Neural progenitor cell (in vitro differentiated cells): Measurements from ENCODE around the gene RNF32. TPM values are rescaled to one million over a fixed set of nuclear protein-coding genes. Genes with fewer than 3 reads are reported as not detected.

Experiments used
- DNase-seq: peaks from one replicate; pipeline ENCODE4 v3.0.0-alpha.2; 2016; ENCODE audit warnings: low spot score
- H2AFZ ChIP-seq: fragments of 200-600 bp; sonication (generic); replicated peaks from 2 replicates; pipeline ENCODE4 v1.6.1; 2016; ENCODE audit warnings: antibody characterized with exemption
- H3F3A ChIP-seq: fragments of 200-600 bp; sonication (generic); 2 replicates; pipeline ENCODE4 v1.6.1; 2016; ENCODE audit warnings: antibody characterized with exemption, low read depth
- H3K27ac ChIP-seq: fragments of 200-600 bp; sonication (generic); 2 replicates; pipeline ENCODE4 v1.5.1; 2016; ENCODE audit warnings: mild to moderate bottlenecking
- H3K27me3 ChIP-seq: fragments of 200-600 bp; sonication (generic); 2 replicates; pipeline ENCODE4 v1.6.1; 2016; ENCODE audit warnings: mild to moderate bottlenecking, moderate library complexity
- H3K36me3 ChIP-seq: fragments of 200-600 bp; sonication (generic); 2 replicates; pipeline ENCODE4 v1.5.1; 2016
- H3K4me1 ChIP-seq: fragments of 200-600 bp; sonication (generic); 2 replicates; pipeline ENCODE4 v1.6.1; 2016; ENCODE audit warnings: mixed run types
- H3K4me2 ChIP-seq: fragments of 200-600 bp; sonication (generic); 2 replicates; pipeline ENCODE4 v1.6.1; 2016
- H3K4me3 ChIP-seq: fragments of 200-600 bp; sonication (generic); 2 replicates; pipeline ENCODE4 v1.5.1; 2016
- H3K79me2 ChIP-seq: fragments of 200-600 bp; sonication (generic); 2 replicates; pipeline ENCODE4 v1.6.1; 2016; ENCODE audit warnings: low read depth
- H3K9ac ChIP-seq: fragments of 200-600 bp; sonication (generic); 2 replicates; pipeline ENCODE4 v1.6.1; 2016
- H3K9me3 ChIP-seq: fragments of 200-600 bp; sonication (generic); 2 replicates; pipeline ENCODE4 v1.5.1; 2016; ENCODE audit warnings: low read depth
- H4K20me1 ChIP-seq: fragments of 200-600 bp; sonication (generic); 2 replicates; pipeline ENCODE4 v1.6.1; 2016; ENCODE audit warnings: low read depth
- H3K27ac Mint-ChIP-seq: 3 replicates; pipeline ENCODE4 v1.8.0; 2021; ENCODE audit warnings: mixed read lengths
- H3K27me3 Mint-ChIP-seq: 2 replicates; pipeline ENCODE4 v1.8.0; 2022; ENCODE audit warnings: low read depth, mild to moderate bottlenecking, inconsistent platforms, moderate library complexity, mixed read lengths; ENCODE audit not compliant: insufficient read depth
- H3K36me3 Mint-ChIP-seq: 3 replicates; pipeline ENCODE4 v1.8.0; 2021; ENCODE audit warnings: mixed read lengths
- H3K4me1 Mint-ChIP-seq: 3 replicates; pipeline ENCODE4 v1.8.0; 2021; ENCODE audit warnings: mixed read lengths
- H3K4me3 Mint-ChIP-seq: 3 replicates; pipeline ENCODE4 v1.8.0; 2021; ENCODE audit warnings: mild to moderate bottlenecking, moderate library complexity, mixed read lengths
- H3K9me3 Mint-ChIP-seq: 3 replicates; pipeline ENCODE4 v1.8.0; 2020; ENCODE audit warnings: mixed read lengths
- EZH2 ChIP-seq: fragments of 200-600 bp; sonication (generic); IDR thresholded peaks from 2 replicates; pipeline ENCODE4 v1.6.1; 2017; ENCODE audit warnings: antibody characterized with exemption, mild to moderate bottlenecking, moderate library complexity
- EZH2phosphoT487 ChIP-seq: fragments of 200-600 bp; sonication (generic); IDR thresholded peaks from 2 replicates; pipeline ENCODE4 v1.6.1; 2017; ENCODE audit warnings: antibody characterized with exemption
- total RNA-seq: library from RNA; depleted of rRNA; stranded (reverse); fragments of >200 nt; gene quantifications from 2 replicates; pipeline ENCODE4 v1.2.3, GENCODE V29; 2015; ENCODE audit warnings: low replicate concordance
- TF ChIP-seq, protein P1 (sequence below): fragments of 200-600 bp; sonication (generic); IDR thresholded peaks from 2 replicates; pipeline ENCODE4 v1.5.1; 2017; ENCODE audit warnings: antibody characterized with exemption, mild to moderate bottlenecking

The RNF32 gene
- total RNA-seq, 1 donor from 2014 or later: 3.0 TPM

DNA sequence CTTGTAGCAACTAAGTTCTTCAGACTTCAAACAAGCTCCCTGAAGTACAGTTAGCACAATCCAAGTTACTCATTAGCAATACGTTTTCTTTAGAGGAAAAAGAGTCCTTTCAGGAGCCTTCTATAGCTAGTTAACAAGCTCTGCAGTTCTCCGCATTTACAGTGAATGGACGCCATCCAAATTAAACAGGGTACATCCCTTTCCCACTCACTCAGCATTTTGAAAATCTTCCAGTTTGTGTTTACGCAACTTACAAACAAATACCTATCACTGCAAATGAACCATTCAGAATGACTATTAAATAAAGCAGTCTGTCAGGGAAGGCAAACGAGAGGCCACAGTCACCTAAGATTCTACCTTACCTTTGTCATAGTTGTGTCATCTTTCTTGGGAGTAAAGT, 84.5 kb downstream of the RNF32 start:
- no peaks in the 10 kb centered on the region for H3K4me1 Mint-ChIP-seq
- Histone ChIP-seq H3K27me3 (no peaks in the 10 kb centered on the region), H3K9ac (no peak overlapping the region), H3F3A (peaks cover 12% of the 10 kb centered on the region), H3K9me3 (no peaks in the 10 kb centered on the region), H3K36me3 (no peaks in the 10 kb centered on the region), H3K4me3 (no peak overlapping the region), H3K79me2 (no peaks in the 10 kb centered on the region), H2AFZ (no peak overlapping the region), H3K4me1 (peaks cover 42% of the 10 kb centered on the region), H3K4me2 (peak overlapping the region; percentile 24), H4K20me1 (no peaks in the 10 kb centered on the region), H3K27ac (peak overlapping the region; percentile 86)
- H3K9me3 Mint-ChIP-seq: no peaks in the 10 kb centered on the region
- no peak overlapping the region for H3K27ac Mint-ChIP-seq
- H3K4me3 Mint-ChIP-seq: no peak overlapping the region
- peak; percentile 21 for DNase-seq
- no peaks in the 10 kb centered on the region for H3K27me3 Mint-ChIP-seq
- TF ChIP-seq EZH2 (no peak), EZH2phosphoT487 (no peak)
- TF ChIP-seq, protein P1, sequence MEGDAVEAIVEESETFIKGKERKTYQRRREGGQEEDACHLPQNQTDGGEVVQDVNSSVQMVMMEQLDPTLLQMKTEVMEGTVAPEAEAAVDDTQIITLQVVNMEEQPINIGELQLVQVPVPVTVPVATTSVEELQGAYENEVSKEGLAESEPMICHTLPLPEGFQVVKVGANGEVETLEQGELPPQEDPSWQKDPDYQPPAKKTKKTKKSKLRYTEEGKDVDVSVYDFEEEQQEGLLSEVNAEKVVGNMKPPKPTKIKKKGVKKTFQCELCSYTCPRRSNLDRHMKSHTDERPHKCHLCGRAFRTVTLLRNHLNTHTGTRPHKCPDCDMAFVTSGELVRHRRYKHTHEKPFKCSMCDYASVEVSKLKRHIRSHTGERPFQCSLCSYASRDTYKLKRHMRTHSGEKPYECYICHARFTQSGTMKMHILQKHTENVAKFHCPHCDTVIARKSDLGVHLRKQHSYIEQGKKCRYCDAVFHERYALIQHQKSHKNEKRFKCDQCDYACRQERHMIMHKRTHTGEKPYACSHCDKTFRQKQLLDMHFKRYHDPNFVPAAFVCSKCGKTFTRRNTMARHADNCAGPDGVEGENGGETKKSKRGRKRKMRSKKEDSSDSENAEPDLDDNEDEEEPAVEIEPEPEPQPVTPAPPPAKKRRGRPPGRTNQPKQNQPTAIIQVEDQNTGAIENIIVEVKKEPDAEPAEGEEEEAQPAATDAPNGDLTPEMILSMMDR: no peak
- H3K36me3 Mint-ChIP-seq: peaks cover 5% of the 10 kb centered on the region

DNA sequence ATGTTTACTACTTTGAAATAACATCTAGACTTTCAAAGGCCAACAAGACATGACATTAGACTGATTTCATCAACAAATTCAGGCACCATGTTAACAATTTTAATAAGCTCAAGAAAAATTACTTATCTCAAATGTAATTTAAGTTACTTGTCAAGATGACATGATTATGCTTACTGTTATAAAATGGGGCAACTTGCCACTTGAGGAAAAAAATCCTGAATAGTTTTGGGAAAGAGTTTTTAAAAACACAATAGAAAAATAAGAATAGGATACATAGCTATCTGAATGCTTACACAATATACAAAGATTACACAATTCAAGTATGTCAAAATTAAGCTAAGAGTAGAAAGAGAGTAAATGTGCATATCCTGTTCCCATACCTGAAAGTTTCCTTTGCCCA, 85.4 kb downstream of the RNF32 start:
- Histone ChIP-seq H3K27ac (peak overlapping the region; percentile 86), H3K4me1 (peaks cover 39% of the 10 kb centered on the region), H3K4me3 (no peak overlapping the region), H3K36me3 (no peaks in the 10 kb centered on the region), H4K20me1 (no peaks in the 10 kb centered on the region), H3K79me2 (no peaks in the 10 kb centered on the region), H3F3A (peaks cover 12% of the 10 kb centered on the region), H3K9ac (no peak overlapping the region), H2AFZ (no peak overlapping the region), H3K4me2 (no peak overlapping the region), H3K9me3 (no peaks in the 10 kb centered on the region), H3K27me3 (no peaks in the 10 kb centered on the region)
- H3K9me3 Mint-ChIP-seq: no peaks in the 10 kb centered on the region
- no peak overlapping the region for H3K27ac Mint-ChIP-seq
- H3K36me3 Mint-ChIP-seq: peaks cover 5% of the 10 kb centered on the region
- DNase-seq: no peak
- H3K4me3 Mint-ChIP-seq: no peak overlapping the region
- H3K4me1 Mint-ChIP-seq: no peaks in the 10 kb centered on the region
- TF ChIP-seq EZH2phosphoT487 (no peak), EZH2 (no peak)
- TF ChIP-seq, protein P1: no peak
- H3K27me3 Mint-ChIP-seq: no peaks in the 10 kb centered on the region
